GM19025 (cell line): Measurements from ENCODE around the gene PDCD10.
A peak's percentile ranks its signal among the peaks of the same experiment; 100 is the strongest.

Experiments used
- ATAC-seq: cut with Tn5 transposase; IDR thresholded peaks from one replicate; pipeline ENCODE4 v1.9.1; 2021; ENCODE audit warnings: mild to moderate bottlenecking, low read depth, moderate library complexity; ENCODE audit not compliant: unreplicated experiment

Gene PDCD10

GRCh38 chr3:167735233-167736138, 794 bp upstream of the PDCD10 start, which contains the start of gene SERPINI1:
Gene SERPINI1 (plus strand): TSS chr3:167735721. CDS start chr3:167789129, 53,408 bp downstream.
- ATAC-seq, result peak; percentile 50

DNA sequence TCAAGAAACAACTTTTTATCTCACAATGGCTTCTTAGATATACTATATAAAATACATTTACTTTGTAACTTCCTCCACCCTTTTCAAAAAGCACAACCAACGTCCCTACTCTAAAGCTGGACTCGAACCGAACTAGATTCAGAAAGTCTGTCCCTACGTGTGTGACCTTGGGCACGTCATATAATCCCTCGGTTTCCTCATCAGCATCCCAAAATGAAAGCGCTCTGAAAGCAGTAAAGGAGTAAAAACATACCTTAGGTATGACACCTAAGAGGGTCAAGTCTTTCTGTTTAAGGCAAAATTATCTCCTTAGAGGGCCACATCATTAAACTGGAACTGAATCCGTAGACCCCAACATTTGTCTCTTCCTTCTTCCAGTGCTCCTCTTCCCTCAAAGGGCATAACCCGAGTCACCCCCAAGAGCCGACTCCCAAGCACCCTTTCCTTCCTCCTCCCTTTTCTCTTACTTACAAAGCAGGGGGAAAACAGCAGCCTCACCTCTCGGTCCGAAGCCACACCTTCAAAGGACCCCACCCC, 663 bp downstream of the PDCD10 start:
- no peak for ATAC-seq

DNA sequence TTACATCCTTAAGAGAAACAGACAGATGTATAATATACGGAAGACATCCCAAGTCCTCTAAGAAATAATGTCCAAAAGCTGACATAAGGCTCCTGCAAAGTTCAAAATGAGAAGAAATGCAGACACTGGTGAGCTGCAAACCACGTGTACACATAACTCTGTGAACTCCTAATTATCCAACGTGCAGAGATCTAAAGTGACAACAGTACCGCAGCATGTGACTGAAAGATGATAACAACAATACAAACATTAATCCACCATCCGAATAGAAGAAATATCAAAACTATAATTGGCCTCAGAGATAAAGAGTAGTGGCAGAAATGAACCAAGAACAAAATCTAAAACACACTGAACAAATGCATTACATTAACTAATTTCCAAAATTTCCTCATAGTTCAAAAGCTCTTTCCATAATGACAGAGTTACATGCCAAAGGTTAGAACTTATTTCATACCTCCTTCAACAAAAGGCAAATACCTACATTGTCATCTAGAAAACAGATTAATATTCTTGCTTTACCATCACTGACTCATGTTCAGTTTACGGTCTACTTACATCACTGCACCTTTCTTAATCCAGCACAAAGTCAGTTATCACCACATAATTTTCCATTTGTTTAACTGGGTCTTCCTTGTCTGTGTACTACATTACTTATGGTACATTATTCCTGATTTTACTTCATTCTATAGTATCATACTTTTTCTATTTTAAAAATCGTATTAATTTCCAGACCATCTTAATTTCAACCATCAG, 2.2 kb downstream of the PDCD10 start:
- no peak for ATAC-seq

DNA sequence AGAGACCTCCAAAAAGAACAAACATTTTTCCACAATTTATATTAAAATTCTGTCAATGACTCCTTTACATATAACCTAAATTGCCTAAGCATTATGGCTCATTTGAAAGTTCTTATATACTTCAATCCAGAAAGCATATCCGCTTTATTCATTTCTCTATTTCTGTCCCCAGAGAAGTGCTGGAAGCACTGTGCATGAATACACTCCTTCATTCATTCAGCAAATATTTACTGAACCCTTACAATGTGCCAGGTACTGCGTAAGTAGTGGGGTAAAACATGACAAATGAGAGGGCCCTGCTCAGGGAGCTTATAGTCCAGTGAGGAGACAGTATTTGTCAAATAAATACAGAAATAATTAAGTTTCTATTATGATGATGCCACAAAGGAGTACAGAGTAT, 3.3 kb downstream of the PDCD10 start:
- ATAC-seq, result no peak

GRCh38 chr3:167729591-167729990, 5.1 kb downstream of the PDCD10 start:
- ATAC-seq, result no peak

DNA sequence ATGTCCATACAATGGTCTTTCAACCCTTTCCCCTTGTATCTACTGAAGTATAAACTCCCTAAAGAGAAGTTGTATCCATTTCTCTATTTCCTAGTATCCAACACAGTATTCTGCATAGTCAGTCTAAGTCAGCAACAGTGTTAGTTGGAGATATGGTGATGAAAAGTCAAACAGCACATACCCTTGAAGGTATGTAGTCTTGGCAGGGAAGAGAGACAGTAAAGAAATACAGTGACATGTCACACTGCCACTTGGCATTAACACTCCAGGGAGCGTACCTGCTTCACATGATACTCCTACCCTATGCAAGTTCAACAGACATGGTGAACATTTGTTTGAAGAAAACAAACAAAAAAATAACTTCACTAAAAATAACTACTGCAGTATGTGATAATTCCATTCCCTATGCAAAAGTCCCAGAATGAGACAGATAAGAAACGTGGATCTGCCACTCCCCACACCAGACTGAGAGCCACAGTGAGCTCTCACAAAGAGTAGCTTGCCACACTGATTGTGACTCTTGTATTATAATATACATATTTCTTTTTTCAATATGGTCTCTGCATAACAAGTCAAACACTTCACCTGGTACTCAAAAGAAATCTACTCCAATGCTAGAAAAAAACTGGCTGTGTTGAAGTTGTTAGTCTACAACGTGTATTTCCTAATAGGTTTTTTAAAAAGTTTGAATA, 5.9 kb downstream of the PDCD10 start:
- no peak for ATAC-seq

- no peak for ATAC-seq
Measured at GRCh38 chr3:167728176-167728575, 6.5 kb downstream of the PDCD10 start.

GRCh38 chr3:167723872-167724271, 10.8 kb downstream of the PDCD10 start:
- no peak for ATAC-seq

- no peak for ATAC-seq
Measured at GRCh38 chr3:167723025-167723512, 11.6 kb downstream of the PDCD10 start.

- ATAC-seq, result no peak
Measured at GRCh38 chr3:167718582-167718981, 16.1 kb downstream of the PDCD10 start.

DNA sequence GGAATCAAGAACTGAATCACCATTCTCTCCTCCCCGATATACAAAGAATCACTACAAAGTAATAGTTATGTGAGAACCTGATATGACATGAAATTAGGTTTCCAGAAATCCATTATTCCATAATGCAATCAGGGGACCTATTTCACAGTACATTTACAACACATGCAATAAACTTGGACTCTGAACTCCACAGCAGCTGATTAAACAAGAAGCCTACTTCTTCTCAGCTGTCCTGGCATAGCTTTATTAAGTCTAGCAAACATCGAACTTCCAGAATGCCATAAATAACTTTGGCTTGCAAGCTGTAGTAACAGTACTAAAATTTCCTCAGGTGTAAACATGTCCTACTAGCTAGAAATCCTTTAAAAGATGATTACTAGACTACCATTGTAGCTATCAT, 17.8 kb downstream of the PDCD10 start:
- no peak for ATAC-seq

- no peak for ATAC-seq
Measured at GRCh38 chr3:167714871-167715270, 19.8 kb downstream of the PDCD10 start.

DNA sequence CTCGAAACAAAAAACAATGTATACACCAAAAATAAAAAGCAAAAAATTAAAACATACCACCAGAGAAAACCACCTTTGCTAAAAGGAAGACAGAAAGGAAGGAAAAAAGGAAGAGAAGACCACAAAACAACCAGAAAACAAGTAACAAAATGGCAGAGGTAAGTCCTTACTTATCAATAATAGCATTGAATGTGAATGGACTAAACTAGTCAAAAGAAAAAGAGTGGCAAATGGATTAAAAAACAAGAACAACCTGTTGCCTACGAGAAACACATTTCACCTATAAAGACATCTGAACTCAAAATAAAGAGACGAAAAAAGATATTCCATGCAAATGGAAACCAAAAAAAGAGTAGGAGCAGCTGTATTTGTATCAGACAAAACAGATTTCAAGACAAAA, 22.2 kb downstream of the PDCD10 start:
- no peak for ATAC-seq

DNA sequence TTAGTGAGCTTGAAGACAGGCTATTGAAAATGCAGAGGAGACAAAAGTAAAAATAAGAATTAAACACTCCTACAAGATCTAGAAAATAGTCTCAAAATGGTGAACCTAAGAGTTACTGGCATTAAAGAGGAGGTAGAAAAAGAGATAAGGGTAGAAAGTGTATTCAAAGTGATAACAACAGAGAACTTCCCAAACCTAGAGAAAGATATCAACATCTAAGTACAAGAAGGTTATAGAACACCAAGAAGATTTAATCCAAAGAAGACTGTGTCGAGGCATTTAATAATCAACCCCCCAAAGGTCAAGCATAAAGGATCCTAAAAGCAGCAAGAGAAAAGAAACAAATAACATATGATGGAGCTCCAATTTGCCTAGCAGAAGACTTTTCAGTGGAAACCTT, 23.3 kb downstream of the PDCD10 start:
- no peak for ATAC-seq

GRCh38 chr3:167710552-167710951, 24.1 kb downstream of the PDCD10 start:
- ATAC-seq, result no peak

GRCh38 chr3:167709690-167710089, 25.0 kb downstream of the PDCD10 start:
- ATAC-seq, result no peak

- ATAC-seq, result no peak
Measured at GRCh38 chr3:167705840-167706239, 28.9 kb downstream of the PDCD10 start.

GRCh38 chr3:167700926-167701325, 33.8 kb downstream of the PDCD10 start:
- ATAC-seq, result no peak

DNA sequence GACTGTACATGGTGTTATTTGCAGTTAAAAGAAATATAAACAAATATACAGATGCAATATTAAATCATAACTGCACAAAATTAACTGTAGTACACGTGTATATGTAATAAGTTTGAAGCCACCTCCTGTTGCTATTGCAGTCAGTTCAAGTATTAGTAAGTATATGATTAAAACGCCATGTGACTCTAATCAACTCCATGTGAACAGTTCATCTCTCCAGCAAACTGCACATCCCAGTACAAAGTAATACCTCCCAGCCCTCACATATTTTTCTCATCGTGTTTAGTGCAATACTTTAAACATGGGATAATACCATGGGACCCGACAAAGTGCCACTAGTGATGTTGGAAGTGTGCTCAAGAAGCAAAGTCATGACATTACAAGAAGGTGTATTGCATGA, 34.6 kb downstream of the PDCD10 start:
- ATAC-seq, result no peak

DNA sequence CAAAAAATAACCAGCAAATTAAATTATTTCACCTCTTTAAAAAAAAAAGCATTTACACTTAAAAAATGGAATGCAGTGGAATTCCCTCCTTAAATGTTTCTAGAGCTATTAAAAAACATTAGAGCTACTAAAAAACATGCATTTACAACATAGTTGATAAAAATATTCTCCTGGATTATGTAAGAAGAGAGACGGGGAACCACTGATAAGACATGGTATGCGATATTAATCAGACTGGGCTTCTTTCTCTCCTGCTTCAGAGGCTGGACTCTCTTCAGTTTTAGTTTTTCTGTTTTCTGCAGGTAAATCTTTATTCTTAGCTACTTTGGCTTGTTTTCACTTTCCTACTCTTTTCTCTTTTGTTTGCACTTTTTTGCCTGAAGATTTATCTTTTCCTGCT, 40.6 kb downstream of the PDCD10 start:
- no peak for ATAC-seq

- peak; percentile 100 for ATAC-seq
Measured at GRCh38 chr3:167691366-167691765, 43.3 kb downstream of the PDCD10 start.
